ENCODE measurements around the gene C3. TPM values are rescaled to one million over a fixed set of nuclear protein-coding genes. Genes with fewer than 3 reads are reported as not detected.

The C3 gene
- polyA plus RNA-seq, 6 donors from 2014 or later, result not detected

DNA sequence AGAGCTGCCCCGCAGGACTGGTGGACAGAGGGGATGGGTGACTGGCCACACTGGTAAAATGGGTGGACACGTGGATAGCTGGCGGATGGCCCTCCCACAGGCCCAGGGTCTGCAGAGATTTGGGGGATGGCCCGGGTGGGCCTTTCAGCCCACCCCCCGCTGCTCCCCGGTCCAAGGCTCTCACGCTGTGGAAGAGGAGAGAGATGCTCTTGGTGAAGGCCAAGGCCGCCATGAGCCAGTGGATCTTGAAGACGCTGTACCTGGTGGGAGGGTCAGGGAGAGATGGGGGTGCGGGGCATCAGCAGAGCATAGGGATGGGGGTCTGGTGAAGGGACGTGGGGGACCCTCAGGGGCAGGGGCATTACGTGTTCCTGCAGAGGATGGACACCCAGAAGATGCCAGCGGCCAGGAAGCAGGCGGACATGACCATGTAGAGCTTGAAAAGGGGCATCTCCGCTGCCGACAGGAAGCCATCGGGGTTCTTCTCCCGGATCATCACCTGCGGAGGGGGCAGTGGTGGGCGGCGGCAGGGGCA lies 12.4 kb upstream of the C3 start:
- no peaks in the 10 kb centered on the region for H3K9me3 Mint-ChIP-seq

DNA sequence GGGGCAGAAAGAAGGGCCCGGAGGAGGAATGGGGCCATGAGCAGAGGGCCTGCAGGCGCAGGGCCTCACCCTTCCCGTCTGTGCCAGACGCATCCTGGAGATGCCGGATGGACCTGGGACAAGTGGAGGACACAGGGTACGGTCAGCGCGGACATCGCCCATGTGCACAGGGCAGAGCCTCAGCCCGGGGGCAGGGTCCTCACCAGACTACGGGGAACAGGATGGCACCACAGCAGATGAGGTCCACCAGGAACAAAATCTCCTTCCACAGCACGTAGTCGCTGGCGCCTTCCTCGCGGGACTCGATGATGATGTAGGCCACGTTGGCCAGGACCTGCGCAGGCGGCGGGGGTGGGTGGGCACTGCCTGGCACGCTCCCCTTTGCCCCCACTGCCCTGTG lies 11.4 kb upstream of the C3 start:
- peaks cover 19 to 42% (median 30%) of the 10 kb centered on the region in 3 donors for H3K4me1 Mint-ChIP-seq
- H3K36me3 Mint-ChIP-seq, result peaks cover 0 to 9% of the 10 kb centered on the region in 2 donors
- no peak overlapping the region for H3K27ac Mint-ChIP-seq
- no peaks in the 10 kb centered on the region for H3K27me3 Mint-ChIP-seq
- ATAC-seq (ENCODE audit: low read depth in 2 of 2) (no peak), DNase-seq (no peak)
- no peak overlapping the region for H3K4me3 Mint-ChIP-seq
- no peaks in the 10 kb centered on the region for H3K9me3 Mint-ChIP-seq

More for the DNA sequence above, 12.4 kb upstream of the C3 start:
- H3K4me3 Mint-ChIP-seq, result peak overlapping the region in 1 of 8 donors; percentile 15
- H3K27ac Mint-ChIP-seq, result peak overlapping the region in 2 of 6 donors; percentile 27 to 91
- no peaks in the 10 kb centered on the region for H3K27me3 Mint-ChIP-seq
- H3K4me1 Mint-ChIP-seq, result peaks cover 19 to 43% (median 31%) of the 10 kb centered on the region in 3 donors
- H3K36me3 Mint-ChIP-seq, result peaks cover 0 to 9% of the 10 kb centered on the region in 2 donors
- ATAC-seq (ENCODE audit: low read depth in 2 of 2) (no peak), DNase-seq (no peak)

GRCh38 chr19:6730941-6731670 lies 10.7 kb upstream of the C3 start:
- no peak overlapping the region for H3K4me3 Mint-ChIP-seq
- no peak for DNase-seq
- peaks cover 17 to 35% (median 24%) of the 10 kb centered on the region in 3 donors for H3K4me1 Mint-ChIP-seq
- H3K27ac Mint-ChIP-seq, result no peak overlapping the region
- H3K27me3 Mint-ChIP-seq, result no peaks in the 10 kb centered on the region
- peaks cover 0 to 9% of the 10 kb centered on the region in 2 donors for H3K36me3 Mint-ChIP-seq
- no peaks in the 10 kb centered on the region for H3K9me3 Mint-ChIP-seq
- no peak for ATAC-seq (ENCODE audit: low read depth in 2 of 2)

DNA sequence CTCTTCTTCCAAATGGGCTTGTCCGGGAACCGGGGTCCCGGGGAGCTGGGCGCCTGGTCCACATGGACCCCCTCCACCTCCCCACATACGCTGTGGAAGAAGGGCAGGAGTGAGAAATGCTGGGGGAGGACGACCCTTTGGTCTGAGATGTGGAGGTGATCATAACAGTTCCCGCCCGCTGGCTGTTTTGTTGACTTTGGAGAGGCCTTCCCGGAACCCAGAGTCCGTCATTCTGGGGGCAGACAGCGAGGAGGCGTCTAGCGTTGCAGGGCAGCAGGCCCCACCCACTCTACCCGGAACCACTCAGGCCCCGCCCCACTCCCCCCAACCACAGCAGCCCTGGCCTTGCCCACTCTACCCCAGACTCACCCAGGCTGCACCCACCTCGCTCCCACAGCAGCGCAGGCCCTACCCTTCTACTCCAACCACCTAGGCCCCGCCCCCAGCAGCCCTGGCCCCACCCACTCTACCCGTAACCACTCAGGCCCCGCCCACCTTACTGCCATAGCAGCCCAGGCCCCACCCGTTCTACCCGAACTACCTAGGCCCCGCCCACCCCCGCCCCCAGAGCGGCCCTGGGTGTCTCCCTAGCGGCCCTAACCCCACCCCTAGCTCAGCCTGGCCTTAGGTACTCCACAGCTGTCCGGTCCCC lies 9.8 kb upstream of the C3 start:
- Mint-ChIP-seq H3K36me3 (peaks cover 0 to 9% of the 10 kb centered on the region in 2 donors), H3K4me1 (peaks cover 23 to 33% (median 30%) of the 10 kb centered on the region in 3 donors), H3K27ac (no peak overlapping the region), H3K9me3 (no peaks in the 10 kb centered on the region), H3K4me3 (no peak overlapping the region), H3K27me3 (no peaks in the 10 kb centered on the region)
- DNase-seq (no peak), ATAC-seq (ENCODE audit: low read depth in 2 of 2) (peak; percentile 39 to 43)

DNA sequence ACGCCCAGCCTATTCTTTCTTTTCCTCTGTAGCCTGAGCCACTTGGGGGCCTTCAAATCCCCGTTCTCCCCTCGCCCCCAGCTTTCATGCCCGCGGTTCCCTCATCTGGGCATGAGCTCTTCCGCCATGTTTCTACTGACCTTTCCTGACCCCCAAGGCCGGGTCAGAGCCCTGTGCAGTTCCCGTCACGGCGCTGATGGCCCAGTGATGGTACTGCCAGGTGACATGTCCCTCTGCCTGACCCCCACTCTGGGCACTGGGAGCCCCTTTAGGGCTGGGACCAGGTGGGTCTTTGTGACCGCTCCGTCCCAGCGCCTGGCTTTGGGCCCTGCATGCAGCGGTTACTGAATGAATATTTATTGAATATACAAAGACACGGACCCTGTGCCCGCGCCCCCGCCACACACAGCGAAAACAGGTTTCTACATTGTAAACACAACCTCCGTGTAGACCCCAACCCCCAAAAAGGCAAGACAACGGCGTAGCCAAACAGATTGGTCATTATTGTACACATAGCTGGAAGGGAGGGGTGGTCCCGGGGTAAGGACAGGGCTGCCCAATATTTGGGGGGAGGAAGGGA lies 9.2 kb upstream of the C3 start:
- ATAC-seq (ENCODE audit: low read depth in 2 of 2), result no peak
- peak overlapping the region in 2 of 8 donors; percentile 31 to 41 for H3K4me3 Mint-ChIP-seq
- H3K27ac Mint-ChIP-seq, result peak overlapping the region in 1 of 6 donors; percentile 67
- H3K4me1 Mint-ChIP-seq, result peaks cover 29 to 40% (median 36%) of the 10 kb centered on the region in 3 donors
- H3K36me3 Mint-ChIP-seq, result peaks cover 0 to 9% of the 10 kb centered on the region in 2 donors
- H3K9me3 Mint-ChIP-seq, result no peaks in the 10 kb centered on the region
- no peaks in the 10 kb centered on the region for H3K27me3 Mint-ChIP-seq
- no peak for DNase-seq

GRCh38 chr19:6728346-6728745 lies 7.9 kb upstream of the C3 start:
- Mint-ChIP-seq H3K9me3 (no peaks in the 10 kb centered on the region), H3K27ac (peak overlapping the region in 5 of 6 donors; percentile 35 to 93 (median 78)), H3K27me3 (no peaks in the 10 kb centered on the region), H3K4me3 (peak overlapping the region in 5 of 8 donors; percentile 2 to 72 (median 65)), H3K36me3 (peaks cover 0 to 9% of the 10 kb centered on the region in 2 donors), H3K4me1 (peaks cover 38 to 53% (median 50%) of the 10 kb centered on the region in 3 donors)
- DNase-seq (no peak), ATAC-seq (ENCODE audit: low read depth in 2 of 2) (peak; percentile 32 to 38)

GRCh38 chr19:6725513-6726231 lies 5.2 kb upstream of the C3 start:
- Mint-ChIP-seq H3K9me3 (no peaks in the 10 kb centered on the region), H3K4me3 (peak overlapping the region in 3 of 8 donors; percentile 29 to 84 (median 44)), H3K4me1 (peaks cover 48 to 70% (median 58%) of the 10 kb centered on the region in 3 donors), H3K36me3 (no peaks in the 10 kb centered on the region), H3K27me3 (no peaks in the 10 kb centered on the region), H3K27ac (peak overlapping the region in 3 of 6 donors; percentile 41 to 91 (median 76))
- no peak for DNase-seq
- ATAC-seq (ENCODE audit: low read depth in 2 of 2), result no peak

DNA sequence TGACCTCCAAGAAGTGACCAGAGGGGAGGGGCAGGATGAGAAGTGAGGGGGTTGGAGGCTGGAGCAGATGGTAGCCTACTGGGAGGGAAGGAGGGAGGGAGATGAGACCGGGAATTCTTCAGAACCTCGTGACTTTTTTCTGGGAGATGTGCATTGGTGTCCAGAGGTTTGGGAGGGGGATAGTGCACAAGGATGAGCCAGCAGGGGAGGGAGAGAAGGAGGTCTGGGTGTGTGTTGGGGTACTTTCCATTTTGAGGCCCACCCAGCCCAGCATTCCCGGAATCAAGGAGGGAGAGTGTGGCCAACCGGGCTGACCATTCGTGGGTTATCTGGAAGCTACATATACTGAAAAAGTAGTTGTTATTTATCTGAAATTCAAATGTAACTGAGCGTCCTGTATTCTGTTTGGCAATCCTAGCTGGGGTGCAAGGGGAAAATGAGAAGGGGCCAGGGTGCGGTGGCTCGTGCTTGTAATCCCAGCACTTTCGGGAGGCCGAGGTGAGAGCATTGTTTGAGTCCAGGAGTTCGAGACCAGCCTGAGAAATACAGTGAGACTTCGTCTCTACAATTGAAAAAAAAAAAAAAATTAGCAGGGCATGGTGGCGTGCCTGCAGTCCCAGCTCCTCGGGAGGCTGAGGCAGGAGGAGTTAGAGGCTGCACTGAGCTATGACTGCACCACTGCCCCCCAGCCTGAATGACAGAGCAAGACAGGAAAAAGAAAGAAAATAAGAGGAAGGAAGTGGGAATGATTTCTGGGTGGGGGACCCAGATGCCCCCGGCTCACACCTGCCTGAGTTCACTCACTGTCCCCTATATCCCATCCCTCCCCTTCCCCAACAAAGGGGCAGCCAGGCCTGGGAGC lies 4.4 kb upstream of the C3 start:
- H3K4me1 Mint-ChIP-seq, result peaks cover 52 to 75% (median 54%) of the 10 kb centered on the region in 3 donors
- H3K4me3 Mint-ChIP-seq, result peak overlapping the region in 4 of 8 donors; percentile 0 to 53 (median 29)
- no peaks in the 10 kb centered on the region for H3K27me3 Mint-ChIP-seq
- H3K9me3 Mint-ChIP-seq, result peaks cover 0 to 2% (median 0%) of the 10 kb centered on the region in 7 donors
- H3K36me3 Mint-ChIP-seq, result no peaks in the 10 kb centered on the region
- DNase-seq, result no peak
- ATAC-seq (ENCODE audit: low read depth in 2 of 2), result no peak
- peak overlapping the region in 3 of 6 donors; percentile 51 to 91 (median 76) for H3K27ac Mint-ChIP-seq

DNA sequence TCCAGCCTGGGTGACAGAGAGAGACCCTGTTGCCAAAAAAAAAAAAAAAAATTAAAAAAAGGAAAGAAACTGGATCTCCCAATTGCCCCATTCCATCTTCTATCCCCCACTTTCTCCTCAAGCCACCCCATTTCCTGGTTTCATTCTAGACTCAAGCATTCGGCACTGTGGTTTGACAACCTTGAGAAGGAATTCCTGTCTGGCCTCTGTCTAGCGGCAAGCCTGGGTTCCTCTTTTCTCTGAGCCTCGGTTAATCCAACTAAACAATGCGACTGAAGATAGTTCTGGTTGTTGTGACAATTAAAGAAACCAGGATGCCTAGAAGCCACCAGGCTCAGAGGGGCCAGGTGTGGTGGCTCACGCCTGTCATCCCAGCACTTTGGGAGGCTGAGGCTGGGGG lies 3.3 kb upstream of the C3 start:
- peaks cover 44 to 73% (median 54%) of the 10 kb centered on the region in 3 donors for H3K4me1 Mint-ChIP-seq
- H3K4me3 Mint-ChIP-seq, result peak overlapping the region; percentile 48 to 91 (median 74)
- H3K9me3 Mint-ChIP-seq, result peaks cover 0 to 2% (median 0%) of the 10 kb centered on the region in 7 donors
- DNase-seq (peak; percentile 34), ATAC-seq (ENCODE audit: low read depth in 2 of 2) (peak; percentile 55 to 61)
- no peaks in the 10 kb centered on the region for H3K36me3 Mint-ChIP-seq
- H3K27ac Mint-ChIP-seq, result peak overlapping the region in 5 of 6 donors; percentile 48 to 91 (median 63)
- no peaks in the 10 kb centered on the region for H3K27me3 Mint-ChIP-seq

DNA sequence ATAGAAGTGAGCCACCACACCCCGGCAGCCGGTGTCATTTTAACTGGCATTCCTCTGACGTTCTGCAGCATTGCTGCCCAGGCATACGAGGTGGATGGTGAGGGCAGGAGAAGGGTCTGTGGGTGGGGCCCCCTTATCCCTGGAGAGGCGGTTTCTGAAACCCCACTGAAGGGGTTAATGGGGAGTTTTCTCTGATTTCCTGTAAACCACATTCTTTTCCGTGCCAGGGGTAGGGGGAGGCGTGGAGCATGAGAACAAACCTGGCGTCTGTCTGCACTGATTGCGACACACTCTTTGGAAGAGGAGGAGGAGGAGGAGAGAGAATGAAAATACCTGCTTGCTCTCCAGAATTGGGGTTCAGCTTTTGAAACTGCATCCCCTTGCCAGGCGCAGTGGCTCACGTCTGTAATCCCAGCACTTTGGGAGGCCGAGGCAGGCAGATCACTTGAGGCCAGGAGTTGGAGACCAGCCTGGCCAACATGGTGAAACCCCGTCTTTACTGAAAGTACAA lies 2.7 kb upstream of the C3 start:
- Mint-ChIP-seq H3K27me3 (no peaks in the 10 kb centered on the region), H3K9me3 (peaks cover 0 to 2% (median 0%) of the 10 kb centered on the region in 7 donors), H3K4me3 (peak overlapping the region in 7 of 8 donors; percentile 15 to 91 (median 72)), H3K4me1 (peaks cover 38 to 67% (median 48%) of the 10 kb centered on the region in 3 donors), H3K36me3 (no peaks in the 10 kb centered on the region), H3K27ac (peak overlapping the region in 4 of 6 donors; percentile 63 to 91 (median 82))
- ATAC-seq (ENCODE audit: low read depth in 2 of 2) (no peak), DNase-seq (no peak)

GRCh38 chr19:6721773-6722172 lies 1.3 kb upstream of the C3 start:
- Mint-ChIP-seq H3K27ac (peak overlapping the region in 5 of 6 donors; percentile 93 to 96 (median 94)), H3K4me1 (peaks cover 34 to 70% (median 55%) of the 10 kb centered on the region in 3 donors), H3K9me3 (peaks cover 0 to 4% (median 2%) of the 10 kb centered on the region in 7 donors), H3K36me3 (peaks cover 0 to 8% of the 10 kb centered on the region in 2 donors), H3K27me3 (peaks cover 0 to 11% (median 7%) of the 10 kb centered on the region in 3 donors), H3K4me3 (peak overlapping the region in 6 of 8 donors; percentile 54 to 80 (median 72))
- ATAC-seq (ENCODE audit: low read depth in 2 of 2) (peak; percentile 94), DNase-seq (peak; percentile 50)

- peaks cover 0 to 5% (median 2%) of the 10 kb centered on the region in 7 donors for H3K9me3 Mint-ChIP-seq
- no peak for ATAC-seq (ENCODE audit: low read depth in 2 of 2)
- peak overlapping the region in 2 of 8 donors; percentile 73 to 78 for H3K4me3 Mint-ChIP-seq
- peaks cover 0 to 8% of the 10 kb centered on the region in 2 donors for H3K36me3 Mint-ChIP-seq
- peaks cover 0 to 13% (median 12%) of the 10 kb centered on the region in 3 donors for H3K27me3 Mint-ChIP-seq
- DNase-seq, result no peak
- peak overlapping the region in 4 of 6 donors; percentile 88 to 96 (median 94) for H3K27ac Mint-ChIP-seq
- peaks cover 34 to 69% (median 57%) of the 10 kb centered on the region in 3 donors for H3K4me1 Mint-ChIP-seq
These were observed 656 bp upstream of the C3 start for GRCh38 chr19:6721138-6721474.
